Stomach smooth muscle (tissue), 2 donors: ENCODE data around the gene S100A2.
A peak's percentile ranks its signal among the peaks of the same experiment; 100 is the strongest.

Source experiments
- H3K27ac ChIP-seq: one replicate; pipeline ENCODE4 v1.7.0; 2013; ENCODE audit warnings: mild to moderate bottlenecking, low read length, inconsistent platforms
- H3K27me3 ChIP-seq, 2 donors: one replicate each; pipeline ENCODE4 v1.7.0; 2013; ENCODE audit warnings: low read length in 2 of 2; ENCODE audit not compliant: insufficient read depth in 2 of 2, control insufficient read depth in 1 of 2
- H3K36me3 ChIP-seq, 2 donors: one replicate each; pipeline ENCODE4 v1.7.0; 2013; ENCODE audit warnings: low read length in 2 of 2; ENCODE audit not compliant: control insufficient read depth in 2 of 2, insufficient read depth in 2 of 2
- H3K4me1 ChIP-seq: one replicate; pipeline ENCODE4 v1.7.0; 2013; ENCODE audit warnings: low read length; ENCODE audit not compliant: control insufficient read depth, insufficient read depth
- H3K4me3 ChIP-seq, 2 donors: one replicate each; pipeline ENCODE4 v1.7.0; 2013; ENCODE audit warnings: low read length in 2 of 2
- H3K9ac ChIP-seq, 2 donors: one replicate each; pipeline ENCODE4 v1.7.0; 2013; ENCODE audit warnings: low read length in 2 of 2, mild to moderate bottlenecking in 1 of 2
- H3K9me3 ChIP-seq, 2 donors: one replicate each; pipeline ENCODE4 v1.7.0; 2013; ENCODE audit warnings: low read length in 2 of 2; ENCODE audit not compliant: control insufficient read depth in 2 of 2
- donor health status: healthy.
- donor health status: Pancreatic carcinoma.

S100A2 gene

DNA sequence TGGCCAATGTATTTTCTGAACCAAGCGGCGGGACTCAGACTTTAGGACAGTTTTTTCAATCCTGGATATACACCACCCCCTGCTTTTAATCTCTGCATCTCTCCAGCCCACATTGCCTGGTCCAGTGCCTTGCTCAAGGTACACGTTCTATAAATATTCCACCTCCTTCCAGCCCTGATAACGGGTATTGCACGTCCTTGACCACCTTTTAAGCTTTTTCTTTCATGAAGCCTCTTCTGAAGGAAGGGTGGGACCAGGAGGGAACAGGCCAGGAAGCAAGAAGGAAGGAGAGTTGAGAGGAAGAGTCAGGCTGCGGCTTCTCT, 43.9 kb upstream of the S100A2 start:
- Histone ChIP-seq H3K4me1 (peaks cover 54% of the 10 kb centered on the region), H3K27ac (peak overlapping the region; percentile 49), H3K9ac (peak overlapping the region; percentile 21), H3K4me3 (peak overlapping the region in 1 of 2 donors; percentile 64), H3K27me3 (no peaks in the 10 kb centered on the region), H3K9me3 (no peaks in the 10 kb centered on the region), H3K36me3 (peaks cover 13 to 17% of the 10 kb centered on the region in 2 donors)

DNA sequence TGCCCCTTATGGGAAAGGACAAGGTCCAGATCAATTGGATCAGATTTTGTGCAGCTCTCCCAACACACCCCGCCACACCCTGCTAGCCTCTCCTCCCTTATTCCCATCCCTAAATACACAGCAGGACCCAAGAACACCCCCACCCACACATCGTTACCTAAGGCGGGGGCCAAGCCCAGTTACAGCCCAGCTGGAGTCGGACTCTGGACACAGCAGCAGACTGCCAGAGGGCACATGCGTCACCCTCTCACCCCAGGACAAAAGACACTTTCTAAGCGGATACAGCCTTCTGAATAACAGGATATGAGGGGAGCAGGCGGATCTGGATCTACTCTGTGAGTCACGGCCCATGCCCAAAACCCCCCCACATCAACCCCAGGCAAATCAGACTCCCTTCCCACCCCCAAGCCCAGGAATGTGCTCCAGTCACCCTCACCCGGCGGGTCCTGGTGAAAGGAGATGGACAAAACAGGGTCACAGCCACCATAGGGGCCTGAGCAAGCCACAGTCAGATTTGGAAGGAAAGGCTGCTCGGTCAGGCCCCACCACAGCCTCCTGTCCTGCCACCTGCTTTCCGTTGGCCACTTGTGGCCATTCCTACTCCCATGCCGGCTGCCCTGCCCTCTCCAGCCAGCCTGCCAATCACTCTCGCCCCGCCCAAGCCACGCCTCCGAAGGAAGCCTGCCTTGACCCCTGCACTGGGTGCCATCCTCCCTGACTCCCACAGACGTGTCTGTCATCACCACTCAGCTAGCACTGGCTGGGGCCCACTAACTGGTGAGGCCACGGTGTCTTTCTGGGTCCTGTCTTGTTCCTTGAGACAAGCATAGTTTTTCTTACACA, 43.3 kb upstream of the S100A2 start:
- H3K4me1 ChIP-seq = peaks cover 50% of the 10 kb centered on the region
- H3K27me3 ChIP-seq = no peaks in the 10 kb centered on the region
- H3K4me3 ChIP-seq = peak overlapping the region in 1 of 2 donors; percentile 64

DNA sequence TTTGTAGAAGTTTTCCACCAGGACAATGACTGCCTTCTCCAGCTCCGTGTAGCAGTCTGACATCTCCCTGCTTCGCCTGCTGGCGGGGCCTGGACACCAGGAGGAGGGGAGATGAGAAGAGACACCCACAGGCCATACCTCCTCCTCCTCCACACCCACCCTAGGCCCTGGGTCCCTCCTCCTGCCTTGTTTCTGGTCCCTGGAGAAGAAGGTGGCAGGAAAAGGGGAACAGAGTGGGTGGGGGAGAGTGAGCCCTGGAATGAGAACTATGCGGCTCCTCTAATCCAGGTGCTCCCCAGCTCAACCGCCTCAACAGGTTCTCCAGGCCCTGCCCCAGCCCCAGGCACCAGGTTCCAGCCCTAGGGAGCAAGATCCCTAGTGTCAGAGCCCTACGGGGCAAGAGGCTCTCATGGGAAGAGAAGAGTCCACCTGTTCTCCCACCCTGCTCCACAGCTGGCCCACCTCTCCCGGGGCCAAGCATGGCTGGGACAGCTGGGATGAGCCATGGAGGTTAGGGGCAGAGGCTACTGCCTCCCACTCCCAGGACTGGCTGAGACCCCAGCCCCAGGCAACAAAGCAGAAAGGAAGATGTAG, 42.5 kb upstream of the S100A2 start:
- Histone ChIP-seq H3K27ac (peak overlapping the region; percentile 58), H3K9ac (peak overlapping the region; percentile 30 to 60), H3K27me3 (no peaks in the 10 kb centered on the region), H3K4me3 (peak overlapping the region in 1 of 2 donors; percentile 64), H3K9me3 (no peaks in the 10 kb centered on the region), H3K36me3 (peaks cover 13 to 17% of the 10 kb centered on the region in 2 donors), H3K4me1 (peaks cover 48% of the 10 kb centered on the region)

More for the DNA sequence above, 43.3 kb upstream of the S100A2 start:
- Histone ChIP-seq H3K27ac (peak overlapping the region; percentile 58), H3K9me3 (no peaks in the 10 kb centered on the region), H3K36me3 (peaks cover 13 to 17% of the 10 kb centered on the region in 2 donors), H3K9ac (peak overlapping the region; percentile 30 to 60)

DNA sequence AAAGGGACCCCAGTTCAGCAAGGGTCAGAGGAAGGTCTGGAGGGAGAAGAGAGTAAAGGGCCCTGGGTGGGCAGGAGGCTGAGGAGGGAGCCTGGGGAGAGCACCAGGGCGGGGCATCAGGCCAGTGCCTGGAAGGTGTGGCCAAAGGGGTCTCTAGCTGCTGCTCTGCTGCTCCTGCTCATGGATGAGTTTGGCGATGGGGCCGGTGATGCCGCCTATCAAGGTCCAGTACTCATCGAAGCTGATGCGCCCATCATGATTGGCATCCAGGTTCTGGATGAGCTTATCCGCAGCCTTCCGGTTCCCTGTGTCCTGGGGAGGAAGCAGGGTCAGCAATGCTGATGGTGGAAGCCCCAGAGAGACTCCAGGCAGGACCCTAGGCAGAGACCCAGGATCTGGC, 41.7 kb upstream of the S100A2 start:
- Histone ChIP-seq H3K36me3 (peaks cover 13 to 17% of the 10 kb centered on the region in 2 donors), H3K27me3 (no peaks in the 10 kb centered on the region), H3K4me1 (peaks cover 45% of the 10 kb centered on the region), H3K9me3 (no peaks in the 10 kb centered on the region), H3K9ac (no peak overlapping the region), H3K27ac (no peak overlapping the region), H3K4me3 (no peak overlapping the region)

DNA sequence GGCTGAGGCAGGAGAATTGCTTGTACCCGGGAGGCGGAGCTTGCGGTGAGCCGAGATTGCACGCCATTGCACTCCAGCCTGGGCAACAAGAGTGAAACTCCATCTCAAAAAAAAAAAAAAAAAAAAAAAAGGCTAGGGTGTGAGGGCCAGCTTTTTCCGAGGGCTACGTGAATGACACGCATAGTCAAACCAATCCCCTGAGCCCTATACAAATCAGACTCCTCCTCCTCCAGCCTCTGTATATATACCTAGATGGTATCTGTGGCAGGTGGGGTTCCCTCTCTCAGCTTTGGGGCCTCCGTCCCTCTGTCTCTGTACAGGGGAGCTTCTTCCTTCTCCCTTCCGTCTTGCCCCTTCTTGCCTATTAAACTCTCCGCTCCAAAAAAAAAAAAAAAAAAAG, 40.5 kb upstream of the S100A2 start:
- H3K36me3 ChIP-seq = peaks cover 13 to 17% of the 10 kb centered on the region in 2 donors
- no peaks in the 10 kb centered on the region for H3K9me3 ChIP-seq
- H3K4me3 ChIP-seq = no peak overlapping the region
- peaks cover 34% of the 10 kb centered on the region for H3K4me1 ChIP-seq
- no peak overlapping the region for H3K9ac ChIP-seq
- no peak overlapping the region for H3K27ac ChIP-seq
- H3K27me3 ChIP-seq = no peaks in the 10 kb centered on the region

DNA sequence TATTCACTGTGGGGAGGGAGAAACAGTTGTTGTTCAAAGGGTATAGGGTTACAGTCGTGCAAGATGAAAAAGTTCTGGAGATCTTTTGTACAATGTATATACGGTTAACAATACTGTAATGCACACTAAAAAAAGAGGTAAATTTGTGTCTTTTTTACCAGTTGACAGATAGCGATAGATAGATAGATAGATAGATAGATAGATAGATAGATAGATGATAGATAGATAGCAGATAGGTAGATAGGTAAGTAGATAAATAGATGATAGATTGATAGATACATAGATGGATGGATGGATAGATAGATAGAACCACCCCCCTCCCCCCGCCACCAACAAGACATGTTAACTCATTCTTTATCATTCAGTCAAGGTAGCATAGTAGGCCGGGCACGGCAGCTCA, 37.1 kb upstream of the S100A2 start:
- no peak overlapping the region for H3K27ac ChIP-seq
- H3K9me3 ChIP-seq = no peaks in the 10 kb centered on the region
- H3K4me1 ChIP-seq = peaks cover 3% of the 10 kb centered on the region
- H3K4me3 ChIP-seq = no peak overlapping the region
- H3K27me3 ChIP-seq = no peaks in the 10 kb centered on the region
- peaks cover 12 to 16% of the 10 kb centered on the region in 2 donors for H3K36me3 ChIP-seq
- H3K9ac ChIP-seq = no peak overlapping the region

DNA sequence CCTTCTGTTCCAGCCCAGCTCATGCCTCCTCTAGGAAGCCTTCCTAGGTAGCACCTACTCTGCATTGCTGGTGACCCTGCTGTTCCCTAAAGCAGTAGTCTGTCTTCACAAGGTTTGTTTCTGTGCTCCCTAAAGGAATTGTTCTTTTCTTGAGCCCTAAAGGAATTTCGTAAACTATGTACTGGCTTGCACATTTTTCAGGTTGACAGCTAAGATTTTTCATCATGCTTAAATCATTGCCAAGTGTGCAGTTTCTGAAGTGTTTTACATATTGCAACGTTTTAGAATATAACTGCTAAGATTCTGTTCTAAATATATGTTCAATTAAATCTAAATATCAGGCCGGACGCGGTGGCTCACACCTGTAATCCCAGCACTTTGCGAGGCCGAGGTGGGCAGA, 34.2 kb upstream of the S100A2 start:
- no peaks in the 10 kb centered on the region for H3K9me3 ChIP-seq
- H3K27me3 ChIP-seq = no peaks in the 10 kb centered on the region
- no peak overlapping the region for H3K27ac ChIP-seq
- no peak overlapping the region for H3K9ac ChIP-seq
- no peaks in the 10 kb centered on the region for H3K4me1 ChIP-seq
- no peaks in the 10 kb centered on the region for H3K36me3 ChIP-seq
- no peak overlapping the region for H3K4me3 ChIP-seq

DNA sequence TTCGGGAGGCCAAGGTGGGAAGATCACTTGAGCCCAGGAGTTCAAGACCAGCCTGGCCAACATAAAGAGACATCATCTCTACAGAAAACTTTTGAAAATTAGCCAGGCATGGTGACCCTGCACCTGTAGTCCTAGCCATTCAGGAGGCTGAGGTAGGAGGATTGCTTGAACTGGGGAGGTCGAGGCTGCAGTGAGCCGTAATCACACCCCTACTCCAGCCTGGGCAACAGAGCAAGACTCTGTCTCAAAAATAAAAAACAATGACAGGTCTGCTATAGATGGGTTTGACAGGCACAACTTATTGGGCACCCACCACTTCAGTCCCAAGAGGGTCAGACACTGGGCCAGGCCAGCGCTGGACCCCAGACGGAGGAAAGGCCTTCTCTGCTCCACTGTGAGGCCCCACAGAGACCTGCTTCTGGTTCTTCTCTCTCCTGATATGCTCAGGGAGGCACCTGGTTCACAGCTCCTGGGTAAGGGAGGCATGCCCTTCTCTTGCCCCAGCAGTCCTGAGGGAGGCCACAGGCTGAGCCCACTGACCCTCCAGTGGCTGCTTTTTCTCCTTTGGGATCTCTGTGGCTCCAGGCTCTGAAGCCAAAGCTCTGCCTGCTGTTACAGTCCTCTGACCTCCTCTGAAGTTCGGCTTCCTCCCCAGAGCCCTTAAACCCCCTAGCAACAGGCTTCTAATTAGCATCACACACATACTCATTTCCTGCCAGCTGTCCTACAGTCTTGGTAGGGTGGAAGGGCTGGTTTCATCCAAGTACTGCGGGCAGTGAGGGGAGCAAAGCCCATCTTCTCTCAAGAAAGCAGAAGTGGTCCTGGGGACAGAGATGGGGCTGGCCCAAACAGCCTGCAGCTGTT, 32.9 kb upstream of the S100A2 start:
- H3K36me3 ChIP-seq = no peaks in the 10 kb centered on the region
- H3K4me1 ChIP-seq = no peaks in the 10 kb centered on the region
- H3K4me3 ChIP-seq = no peak overlapping the region
- H3K9ac ChIP-seq = no peak overlapping the region
- no peaks in the 10 kb centered on the region for H3K9me3 ChIP-seq
- H3K27me3 ChIP-seq = no peaks in the 10 kb centered on the region
- no peak overlapping the region for H3K27ac ChIP-seq

DNA sequence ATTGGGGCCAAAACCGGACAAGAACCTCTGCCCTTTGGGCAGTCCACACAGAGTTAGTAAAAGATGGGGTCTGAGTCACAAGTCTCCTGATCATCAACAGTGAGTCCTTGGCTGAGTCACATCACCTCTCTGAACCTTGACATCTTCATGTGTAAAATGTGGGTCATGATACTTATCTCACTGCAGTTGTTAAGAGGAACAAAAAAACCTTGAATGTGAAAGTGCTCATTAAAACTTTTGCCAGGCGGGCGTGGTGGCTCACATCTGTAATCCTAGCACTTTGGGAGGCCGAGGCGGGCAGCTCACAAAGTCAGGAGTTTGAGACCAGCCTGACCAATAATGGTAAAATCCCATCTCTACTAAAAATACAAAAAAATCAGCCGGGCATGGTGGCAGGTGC, 31.6 kb upstream of the S100A2 start:
- no peak overlapping the region for H3K9ac ChIP-seq
- H3K4me3 ChIP-seq = no peak overlapping the region
- H3K27ac ChIP-seq = no peak overlapping the region
- H3K27me3 ChIP-seq = no peaks in the 10 kb centered on the region
- no peaks in the 10 kb centered on the region for H3K4me1 ChIP-seq
- H3K9me3 ChIP-seq = no peaks in the 10 kb centered on the region
- no peaks in the 10 kb centered on the region for H3K36me3 ChIP-seq

DNA sequence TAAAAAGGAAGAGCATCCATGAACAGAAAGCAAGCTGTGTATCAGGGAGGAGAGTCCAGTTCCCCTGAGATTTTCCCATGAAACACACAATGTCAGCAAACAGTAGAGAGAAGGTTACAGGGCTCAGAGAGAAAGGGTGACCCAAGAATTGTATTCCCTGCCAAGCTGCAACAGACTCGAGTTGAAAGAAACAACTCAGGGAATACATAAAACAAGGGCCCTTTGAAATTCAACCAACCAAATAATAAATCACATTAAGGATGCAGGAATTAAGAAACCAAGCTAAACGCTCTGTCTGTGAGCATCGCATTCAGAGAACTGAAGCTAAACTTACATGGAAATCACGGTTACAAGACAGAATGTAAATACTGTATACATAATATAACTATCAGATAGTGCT, 27.1 kb upstream of the S100A2 start:
- Histone ChIP-seq H3K36me3 (peaks cover 0 to 2% of the 10 kb centered on the region in 2 donors), H3K4me3 (no peak overlapping the region), H3K27me3 (no peaks in the 10 kb centered on the region), H3K9me3 (no peaks in the 10 kb centered on the region), H3K4me1 (no peaks in the 10 kb centered on the region), H3K27ac (no peak overlapping the region), H3K9ac (no peak overlapping the region)
